Activated T-cell treated with anti-CD3 and anti-CD28 coated beads, Interleukin-2, amount 50 U/mL, for 24 hours (primary cell): ENCODE results near the gene CMC2.
A peak's percentile ranks its signal among the peaks of the same experiment; 100 is the strongest.

Experiments used
- DNase-seq: peaks from one replicate; pipeline ENCODE4 v3.0.0-alpha.2; 2020
- H3K27ac Mint-ChIP-seq: 2 replicates; pipeline ENCODE4 v1.8.0; 2020; ENCODE audit warnings: mild to moderate bottlenecking, mixed read lengths
- H3K27me3 Mint-ChIP-seq: 2 replicates; pipeline ENCODE4 v1.8.0; 2020; ENCODE audit warnings: mixed read lengths
- H3K36me3 Mint-ChIP-seq: 2 replicates; pipeline ENCODE4 v1.8.0; 2020; ENCODE audit warnings: low read depth, mixed read lengths
- H3K4me1 Mint-ChIP-seq: 2 replicates; pipeline ENCODE4 v1.8.0; 2020; ENCODE audit warnings: low read depth, mixed read lengths
- H3K4me3 Mint-ChIP-seq: 2 replicates; pipeline ENCODE4 v1.8.0; 2020; ENCODE audit warnings: mild to moderate bottlenecking, moderate library complexity, mixed read lengths
- H3K9me3 Mint-ChIP-seq: 2 replicates; pipeline ENCODE4 v1.8.0; 2020; ENCODE audit warnings: mixed read lengths

The CMC2 gene

DNA sequence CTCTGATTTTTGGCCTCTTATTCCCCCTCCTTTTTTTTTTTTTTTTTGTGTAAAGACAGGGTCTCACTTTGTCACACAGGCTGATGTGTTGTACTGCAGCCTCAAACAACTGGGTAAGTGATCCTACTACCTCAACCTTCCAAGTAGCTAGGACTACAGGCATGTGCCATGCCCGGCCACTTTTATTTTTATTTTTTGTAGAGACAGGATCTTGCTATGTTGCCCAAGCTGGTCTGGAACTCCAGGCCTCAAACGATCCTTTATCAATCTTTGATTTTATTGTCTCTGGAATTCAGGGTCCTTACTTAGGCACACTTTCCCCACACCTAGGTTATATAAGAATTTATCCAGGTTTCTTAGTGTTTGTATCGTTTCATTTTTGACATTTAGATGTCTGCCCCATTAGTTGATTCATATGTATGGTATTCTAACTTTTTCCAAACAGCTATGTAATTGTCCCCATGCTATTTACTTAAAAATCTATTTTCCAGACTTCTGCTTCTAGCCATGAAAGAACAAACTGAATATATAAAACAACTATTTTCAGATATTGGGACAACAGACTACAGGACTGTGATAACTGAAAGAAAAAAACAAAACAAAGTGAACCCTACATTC is 13.9 kb downstream of the CMC2 start:
- no peak overlapping the region for H3K4me3 Mint-ChIP-seq
- peak overlapping the region; percentile 23 for H3K27ac Mint-ChIP-seq
- H3K36me3 Mint-ChIP-seq: peaks cover 79% of the 10 kb centered on the region
- no peak for DNase-seq
- peaks cover 61% of the 10 kb centered on the region for H3K4me1 Mint-ChIP-seq
- H3K9me3 Mint-ChIP-seq: no peaks in the 10 kb centered on the region
- no peaks in the 10 kb centered on the region for H3K27me3 Mint-ChIP-seq

DNA sequence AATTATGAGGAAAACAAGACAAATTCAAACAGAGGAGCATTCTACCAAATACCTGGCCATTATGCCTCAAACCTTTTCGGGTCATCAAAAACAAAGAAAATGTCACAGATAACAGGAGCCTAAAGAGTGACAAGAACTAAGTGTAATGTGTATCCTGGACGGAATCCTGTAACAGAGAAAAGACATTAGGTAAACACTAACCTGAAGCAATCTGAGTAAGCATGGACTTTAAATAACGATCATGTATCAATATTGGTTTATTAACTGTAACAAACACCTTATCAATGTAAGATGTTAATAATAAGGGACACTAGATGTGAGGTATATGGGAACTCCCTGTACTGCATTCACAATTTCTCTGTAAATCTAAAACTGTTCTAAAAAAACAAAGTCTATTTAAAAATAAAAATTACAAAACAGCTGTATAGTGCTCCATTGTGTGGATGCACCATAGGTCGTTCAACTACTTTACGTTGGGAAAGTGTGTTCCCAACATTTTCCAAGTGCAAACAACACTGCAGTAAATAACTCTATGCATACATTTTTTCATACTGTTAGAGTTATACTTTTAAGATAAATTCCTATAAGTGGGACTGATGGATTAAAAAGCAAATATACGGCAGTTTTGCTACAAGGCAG is 14.8 kb downstream of the CMC2 start:
- H3K27ac Mint-ChIP-seq: no peak overlapping the region
- no peaks in the 10 kb centered on the region for H3K9me3 Mint-ChIP-seq
- peaks cover 61% of the 10 kb centered on the region for H3K4me1 Mint-ChIP-seq
- no peaks in the 10 kb centered on the region for H3K27me3 Mint-ChIP-seq
- no peak overlapping the region for H3K4me3 Mint-ChIP-seq
- DNase-seq: no peak
- peaks cover 85% of the 10 kb centered on the region for H3K36me3 Mint-ChIP-seq

DNA sequence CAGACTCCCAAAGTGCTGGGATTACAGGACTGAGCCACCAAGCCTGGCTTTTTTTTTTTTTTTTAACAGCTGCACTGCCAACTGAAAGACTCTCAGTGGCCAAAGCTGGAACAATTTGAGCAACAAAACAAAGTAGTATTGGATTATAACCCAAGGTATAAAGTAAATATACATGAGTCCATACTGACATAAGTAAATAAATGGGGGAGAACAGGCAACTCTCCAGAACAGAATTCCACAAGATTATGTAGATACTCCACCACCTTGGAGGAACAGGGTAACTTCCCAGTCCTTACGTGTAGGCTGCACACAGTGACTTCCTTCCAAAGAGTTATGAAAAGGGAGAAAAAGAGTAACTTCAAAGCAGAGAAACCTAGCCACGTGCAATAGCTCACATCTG is 15.7 kb downstream of the CMC2 start:
- Mint-ChIP-seq H3K27ac (no peak overlapping the region), H3K36me3 (peaks cover 85% of the 10 kb centered on the region), H3K9me3 (no peaks in the 10 kb centered on the region), H3K4me1 (peaks cover 63% of the 10 kb centered on the region), H3K27me3 (no peaks in the 10 kb centered on the region), H3K4me3 (no peak overlapping the region)
- DNase-seq: no peak

DNA sequence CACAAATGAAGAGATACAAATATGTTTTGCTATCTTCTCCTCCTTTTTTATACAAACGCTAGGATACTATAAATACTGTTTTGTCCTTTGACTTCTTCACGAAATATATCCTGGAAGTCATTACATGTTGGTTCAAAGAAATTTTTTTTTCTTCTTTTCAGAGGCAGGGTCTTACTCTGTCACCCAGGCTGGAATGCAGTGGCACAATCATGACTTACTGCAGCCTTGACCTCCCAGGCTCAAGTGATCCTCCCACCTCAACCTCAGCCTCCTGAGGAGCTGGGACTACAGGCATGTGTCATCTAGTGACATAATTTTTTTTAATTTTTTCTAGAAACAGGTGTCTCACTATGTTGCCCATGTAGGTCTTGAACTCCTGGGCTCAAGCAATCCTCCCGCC is 16.1 kb downstream of the CMC2 start:
- Mint-ChIP-seq H3K36me3 (peaks cover 83% of the 10 kb centered on the region), H3K27me3 (no peaks in the 10 kb centered on the region), H3K9me3 (no peaks in the 10 kb centered on the region), H3K4me3 (no peak overlapping the region), H3K27ac (no peak overlapping the region), H3K4me1 (peaks cover 63% of the 10 kb centered on the region)
- DNase-seq: no peak

DNA sequence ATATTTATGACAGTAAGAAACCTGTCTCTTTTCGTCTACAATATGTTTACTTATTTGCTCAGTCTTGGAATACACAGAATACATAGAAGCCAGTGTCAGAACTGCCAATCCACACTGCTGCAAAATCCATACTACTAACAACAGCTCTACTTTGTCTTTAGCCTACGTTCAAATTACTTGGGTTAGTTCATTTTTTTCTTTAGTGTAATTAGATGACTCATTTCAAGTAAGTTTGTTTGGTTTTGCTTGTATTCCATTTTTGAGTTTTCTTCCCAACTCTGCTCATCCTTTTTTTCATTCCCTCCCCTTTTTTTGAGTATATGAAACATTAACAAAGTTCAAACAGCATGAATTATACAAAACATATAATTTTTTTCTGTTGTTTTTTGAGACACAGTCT is 16.9 kb downstream of the CMC2 start:
- Mint-ChIP-seq H3K4me3 (no peak overlapping the region), H3K27ac (no peak overlapping the region), H3K27me3 (no peaks in the 10 kb centered on the region), H3K4me1 (peaks cover 64% of the 10 kb centered on the region), H3K36me3 (peaks cover 82% of the 10 kb centered on the region), H3K9me3 (no peaks in the 10 kb centered on the region)
- DNase-seq: no peak

DNA sequence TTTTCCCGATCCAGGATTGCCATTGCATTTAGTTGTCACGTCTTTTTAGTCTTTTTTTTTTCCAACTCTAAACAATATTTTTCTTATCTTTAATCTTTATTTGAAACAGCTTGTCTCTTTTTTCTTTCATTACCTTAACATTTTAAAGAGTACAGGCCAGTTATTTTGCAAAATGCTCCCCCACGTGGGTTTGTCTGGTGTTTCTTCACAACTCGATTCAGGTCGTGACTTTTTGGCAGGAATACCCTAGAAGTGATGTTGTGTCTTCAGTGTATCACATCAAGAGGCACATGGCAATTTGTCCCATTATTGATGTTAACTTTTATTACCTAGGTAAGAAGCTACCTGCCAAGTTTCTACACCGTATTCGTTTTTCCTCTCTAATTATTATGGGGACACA is 17.9 kb downstream of the CMC2 start:
- no peak for DNase-seq
- H3K4me3 Mint-ChIP-seq: no peak overlapping the region
- H3K36me3 Mint-ChIP-seq: peaks cover 79% of the 10 kb centered on the region
- H3K4me1 Mint-ChIP-seq: peaks cover 55% of the 10 kb centered on the region
- no peaks in the 10 kb centered on the region for H3K9me3 Mint-ChIP-seq
- H3K27me3 Mint-ChIP-seq: no peaks in the 10 kb centered on the region
- H3K27ac Mint-ChIP-seq: no peak overlapping the region

DNA sequence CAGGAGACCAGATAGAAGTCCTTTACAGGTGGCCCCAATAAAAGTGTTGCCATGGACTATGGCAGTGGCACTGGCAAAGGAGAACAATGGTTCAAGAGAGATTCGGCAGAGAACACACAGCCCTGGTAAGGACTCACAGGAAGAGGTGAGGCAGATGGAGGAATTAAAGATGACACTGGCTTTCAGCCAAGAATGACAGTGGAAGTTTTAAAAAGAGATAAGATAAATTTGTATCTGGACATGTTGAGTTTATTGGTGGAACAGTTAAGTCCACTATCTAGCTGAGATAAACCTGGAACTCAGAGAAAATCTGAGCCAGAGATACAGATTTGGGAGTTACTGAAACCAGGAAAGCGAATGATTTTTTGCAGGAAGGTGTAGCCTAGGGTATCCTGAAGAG is 20.1 kb downstream of the CMC2 start:
- Mint-ChIP-seq H3K27me3 (no peaks in the 10 kb centered on the region), H3K36me3 (peaks cover 69% of the 10 kb centered on the region), H3K4me3 (no peak overlapping the region), H3K9me3 (no peaks in the 10 kb centered on the region), H3K27ac (peak overlapping the region; percentile 10), H3K4me1 (peaks cover 49% of the 10 kb centered on the region)
- DNase-seq: no peak

DNA sequence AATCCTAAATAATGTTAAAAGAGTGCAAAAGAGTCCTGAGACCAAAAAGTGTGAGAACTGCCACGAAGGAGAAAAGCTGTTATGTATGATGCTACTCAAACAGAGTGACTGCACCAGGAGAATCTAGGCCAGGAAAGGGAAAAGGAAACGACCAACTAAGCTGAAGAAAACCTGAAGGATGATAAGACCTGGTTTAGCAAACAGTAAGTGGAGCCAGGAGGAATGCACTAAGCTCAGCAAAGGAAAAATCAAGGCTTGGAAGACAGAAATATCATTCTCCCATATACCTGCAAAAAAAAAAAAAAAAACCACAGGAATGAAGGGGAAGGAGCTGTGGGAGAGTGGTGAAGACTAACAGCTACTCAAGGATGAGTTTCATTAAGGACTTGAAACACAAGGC is 21.1 kb downstream of the CMC2 start:
- Mint-ChIP-seq H3K27me3 (no peaks in the 10 kb centered on the region), H3K4me1 (peaks cover 45% of the 10 kb centered on the region), H3K36me3 (peaks cover 71% of the 10 kb centered on the region), H3K4me3 (no peak overlapping the region), H3K27ac (no peak overlapping the region), H3K9me3 (no peaks in the 10 kb centered on the region)
- no peak for DNase-seq

DNA sequence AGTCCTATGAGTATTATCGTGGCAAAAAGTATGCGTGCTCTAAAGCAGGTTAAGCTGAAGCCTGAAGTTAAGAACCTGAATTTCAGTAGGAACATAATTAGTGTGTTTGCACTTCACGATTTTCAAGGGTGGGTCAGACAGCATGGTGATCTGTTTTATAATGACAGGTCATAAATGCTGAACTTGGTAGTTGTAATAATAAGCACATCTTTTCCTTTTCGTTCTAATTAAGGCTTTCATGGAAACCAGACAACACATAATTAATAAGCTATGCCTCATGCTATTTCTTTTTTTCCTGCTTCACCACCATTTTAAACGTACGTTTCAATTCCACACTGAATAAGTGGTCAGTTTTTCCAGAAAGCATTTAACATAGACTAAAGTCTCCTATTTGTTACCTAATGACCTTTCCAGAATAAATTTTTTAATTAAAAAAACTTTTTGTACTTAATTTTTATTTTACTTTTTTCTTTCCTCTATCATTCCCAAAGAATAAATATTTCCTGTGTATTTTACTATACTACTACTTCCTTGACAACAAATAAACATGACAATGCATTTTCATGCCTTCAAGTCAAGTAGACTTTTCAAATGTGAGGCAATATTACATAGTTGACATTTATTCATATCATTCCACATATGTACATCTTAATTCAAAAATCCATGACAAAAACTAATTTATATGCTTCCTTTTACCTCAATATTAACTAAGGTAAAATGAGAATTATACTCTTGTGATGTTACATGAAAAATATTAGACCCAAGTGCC is 22.4 kb downstream of the CMC2 start:
- H3K4me1 Mint-ChIP-seq: peaks cover 36% of the 10 kb centered on the region
- no peaks in the 10 kb centered on the region for H3K27me3 Mint-ChIP-seq
- H3K27ac Mint-ChIP-seq: no peak overlapping the region
- peaks cover 65% of the 10 kb centered on the region for H3K36me3 Mint-ChIP-seq
- no peak for DNase-seq
- no peak overlapping the region for H3K4me3 Mint-ChIP-seq
- no peaks in the 10 kb centered on the region for H3K9me3 Mint-ChIP-seq

DNA sequence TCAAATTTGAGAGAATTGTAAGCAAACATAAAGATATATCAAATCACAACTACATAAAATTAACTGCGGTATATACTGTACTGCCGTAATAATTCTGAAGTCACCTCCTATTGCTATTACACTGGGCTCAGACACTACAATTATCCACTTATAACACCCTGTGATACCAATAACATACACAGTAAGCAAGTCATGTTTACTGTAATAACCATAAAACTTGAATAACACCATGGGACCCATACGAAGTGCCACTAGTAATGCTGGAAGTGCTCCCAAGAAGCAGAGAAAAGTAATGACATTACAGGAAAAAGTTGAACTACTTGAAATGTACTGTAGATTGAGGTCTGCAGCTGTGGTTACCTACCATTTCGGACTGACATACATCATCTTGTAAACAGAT is 24.0 kb downstream of the CMC2 start:
- Mint-ChIP-seq H3K4me3 (no peak overlapping the region), H3K27ac (no peak overlapping the region), H3K4me1 (peaks cover 23% of the 10 kb centered on the region), H3K36me3 (peaks cover 66% of the 10 kb centered on the region), H3K27me3 (no peaks in the 10 kb centered on the region), H3K9me3 (no peaks in the 10 kb centered on the region)
- no peak for DNase-seq

DNA sequence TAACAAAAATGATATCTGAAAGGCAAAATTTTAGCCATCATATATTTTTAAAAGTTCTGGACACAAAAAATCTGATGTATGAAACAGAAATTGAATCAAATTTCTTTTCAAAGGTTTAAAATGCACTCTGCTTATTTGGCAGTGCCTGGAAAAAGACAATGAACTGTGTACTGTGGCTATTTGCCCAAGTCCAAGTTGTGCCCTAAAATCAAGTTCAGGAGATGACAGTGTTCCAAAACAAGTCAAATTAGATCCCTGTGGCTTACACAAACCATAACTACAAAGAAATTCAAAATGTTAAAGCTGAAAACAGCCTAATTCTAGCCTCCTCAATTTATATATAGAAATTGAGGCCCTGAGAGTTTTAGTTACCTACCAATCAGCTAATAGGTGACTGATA is 25.6 kb downstream of the CMC2 start:
- DNase-seq: no peak
- Mint-ChIP-seq H3K27me3 (no peaks in the 10 kb centered on the region), H3K4me3 (no peak overlapping the region), H3K36me3 (peaks cover 71% of the 10 kb centered on the region), H3K27ac (no peak overlapping the region), H3K4me1 (peaks cover 12% of the 10 kb centered on the region), H3K9me3 (no peaks in the 10 kb centered on the region)

DNA sequence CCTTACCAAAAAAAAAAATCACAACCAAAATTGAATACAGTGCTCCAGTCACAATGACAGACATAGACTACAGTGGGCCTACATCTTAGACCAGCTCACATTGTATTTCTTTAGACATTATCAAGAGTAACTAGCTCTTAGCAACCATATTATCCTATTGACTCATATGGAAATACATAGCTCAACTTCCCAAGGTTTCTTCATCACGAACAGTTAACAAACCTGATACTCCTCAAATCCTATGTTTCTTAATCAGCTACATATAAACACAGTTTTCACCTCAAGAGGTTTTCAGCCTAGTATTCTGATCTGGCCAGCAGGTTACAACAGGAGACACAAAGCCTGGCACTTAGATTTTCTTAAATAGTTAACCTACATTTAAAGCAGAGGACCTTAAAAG is 29.7 kb downstream of the CMC2 start:
- H3K9me3 Mint-ChIP-seq: no peaks in the 10 kb centered on the region
- H3K4me1 Mint-ChIP-seq: peaks cover 8% of the 10 kb centered on the region
- peaks cover 87% of the 10 kb centered on the region for H3K36me3 Mint-ChIP-seq
- no peak for DNase-seq
- H3K4me3 Mint-ChIP-seq: no peak overlapping the region
- no peaks in the 10 kb centered on the region for H3K27me3 Mint-ChIP-seq
- no peak overlapping the region for H3K27ac Mint-ChIP-seq

DNA sequence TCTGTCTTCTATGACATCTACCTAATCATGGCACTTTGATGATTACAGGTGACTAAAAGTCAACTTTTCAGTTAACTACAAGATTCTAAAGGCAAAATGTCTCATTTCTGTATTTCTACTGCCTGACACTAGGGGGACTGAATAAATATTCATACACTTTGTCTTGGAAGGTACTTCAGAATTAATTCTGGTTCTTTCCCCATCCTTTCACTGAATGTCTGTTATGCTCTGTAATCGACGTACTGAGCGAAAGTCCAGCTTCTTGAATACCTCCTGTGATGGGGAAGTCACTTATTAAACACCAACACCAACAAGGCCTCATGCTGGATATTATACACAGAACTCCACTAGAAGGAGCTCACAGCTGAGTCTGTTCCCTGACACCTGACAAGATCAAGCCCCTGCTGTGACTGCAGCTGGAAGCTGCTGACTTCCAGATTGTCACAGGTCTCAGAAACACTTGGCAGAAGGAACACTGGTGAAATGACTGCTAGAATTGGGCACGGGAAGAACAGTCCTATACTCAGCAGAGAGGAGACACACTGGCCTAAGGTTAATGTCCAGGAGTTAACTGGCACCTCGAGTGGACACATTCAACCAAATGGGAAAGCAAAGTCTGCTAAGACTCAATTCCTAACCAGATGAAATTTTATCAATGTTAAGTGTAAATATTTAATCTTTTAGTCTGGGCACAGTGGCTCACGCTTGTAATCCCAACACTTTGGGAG is 31.9 kb downstream of the CMC2 start:
- H3K27ac Mint-ChIP-seq: no peak overlapping the region
- H3K9me3 Mint-ChIP-seq: no peaks in the 10 kb centered on the region
- no peak for DNase-seq

DNA sequence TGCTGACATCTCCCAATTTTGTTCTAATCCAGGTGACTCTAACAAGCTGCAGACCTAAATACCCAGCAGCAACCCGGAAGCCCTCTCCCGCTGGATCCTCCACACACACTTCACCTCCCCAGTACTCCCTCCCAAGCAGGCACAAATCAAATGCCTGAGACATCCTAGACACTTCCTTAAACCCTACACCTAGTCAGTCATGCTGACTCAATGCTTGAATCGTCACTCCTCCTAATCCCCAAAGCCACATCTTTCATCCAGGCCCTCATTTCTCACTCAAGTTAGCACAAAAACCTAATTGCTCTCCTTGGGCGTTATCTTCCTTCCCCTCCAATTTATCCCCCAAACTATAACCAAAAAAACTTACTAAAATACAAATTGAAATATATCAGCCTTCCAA is 32.7 kb downstream of the CMC2 start:
- no peaks in the 10 kb centered on the region for H3K27me3 Mint-ChIP-seq
- H3K36me3 Mint-ChIP-seq: peaks cover 82% of the 10 kb centered on the region
- no peaks in the 10 kb centered on the region for H3K9me3 Mint-ChIP-seq
- peaks cover 11% of the 10 kb centered on the region for H3K4me1 Mint-ChIP-seq
- H3K4me3 Mint-ChIP-seq: no peak overlapping the region
- H3K27ac Mint-ChIP-seq: no peak overlapping the region
- DNase-seq: no peak

More for the DNA sequence above, 31.9 kb downstream of the CMC2 start:
- H3K36me3 Mint-ChIP-seq: peaks cover 81% of the 10 kb centered on the region
- no peak overlapping the region for H3K4me3 Mint-ChIP-seq
- H3K27me3 Mint-ChIP-seq: no peaks in the 10 kb centered on the region
- peaks cover 11% of the 10 kb centered on the region for H3K4me1 Mint-ChIP-seq

DNA sequence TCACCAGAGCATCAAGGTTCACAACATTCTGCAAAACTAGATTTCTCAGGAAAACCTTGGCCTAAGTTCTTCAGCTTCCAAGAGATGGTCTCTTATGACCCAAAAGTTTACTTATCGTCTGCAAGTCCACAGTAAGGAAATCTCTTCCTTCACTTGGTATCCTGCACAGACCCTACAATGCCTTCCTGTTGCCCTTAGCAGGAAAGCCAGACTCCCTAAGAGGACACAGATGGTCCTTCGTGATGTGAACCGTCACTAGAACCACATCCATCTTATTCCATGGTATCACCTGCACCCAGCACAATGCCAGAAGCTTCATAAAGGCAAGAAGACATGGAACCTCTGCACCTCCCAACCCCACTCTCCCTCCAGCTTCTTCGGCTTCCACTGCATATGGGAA is 34.1 kb downstream of the CMC2 start:
- DNase-seq: no peak
- H3K27me3 Mint-ChIP-seq: no peaks in the 10 kb centered on the region
- H3K9me3 Mint-ChIP-seq: no peaks in the 10 kb centered on the region
- peaks cover 74% of the 10 kb centered on the region for H3K36me3 Mint-ChIP-seq
- H3K4me1 Mint-ChIP-seq: peaks cover 11% of the 10 kb centered on the region
- H3K27ac Mint-ChIP-seq: no peak overlapping the region
- no peak overlapping the region for H3K4me3 Mint-ChIP-seq
